Activated CD8-positive, alpha-beta memory T cell treated with anti-CD3 and anti-CD28 coated beads, Interleukin-2, amount 10 ng/mL, durations not matched to agents 7 days and 5 days (primary cell): Measurements from ENCODE around the gene FADS3. TPM values are rescaled to one million over a fixed set of nuclear protein-coding genes. Genes with fewer than 3 reads are reported as not detected.

Experiments
- ATAC-seq: fragments of 150-1000 bp; cut with Tn5 transposase; one replicate; pipeline ENCODE4 v1.10.0; 2021; ENCODE audit warnings: moderate library complexity
- CTCF ChIA-PET: fragments of 350-600 bp; sonication (Branson Sonifier 250); formaldehyde crosslinking; loops from one replicate; lab custom pipeline; 2021; ENCODE audit warnings: antibody characterized with exemption; lab: Charles Lee
- DNase-seq: peaks from one replicate; pipeline ENCODE4 v3.0.0-alpha.2; 2020
- H3K27ac Mint-ChIP-seq: one replicate; pipeline ENCODE4 v1.8.0; 2021; ENCODE audit warnings: mild to moderate bottlenecking, mixed read lengths
- H3K27me3 Mint-ChIP-seq: one replicate; pipeline ENCODE4 v1.8.0; 2021; ENCODE audit warnings: mixed read lengths
- H3K36me3 Mint-ChIP-seq: one replicate; pipeline ENCODE4 v1.8.0; 2021; ENCODE audit warnings: mild to moderate bottlenecking, mixed read lengths
- H3K4me1 Mint-ChIP-seq: one replicate; pipeline ENCODE4 v1.8.0; 2021; ENCODE audit warnings: mixed read lengths
- H3K4me3 Mint-ChIP-seq: one replicate; pipeline ENCODE4 v1.8.0; 2021; ENCODE audit warnings: mild to moderate bottlenecking, moderate library complexity, mixed read lengths
- H3K9me3 Mint-ChIP-seq: one replicate; pipeline ENCODE4 v1.8.0; 2022; ENCODE audit warnings: low read depth, mixed read lengths
- total RNA-seq, 2 experiments: library from RNA; stranded (reverse); gene quantifications; one replicate each; pipeline ENCODE4 v1.2.3, GENCODE V29; 2021

The FADS3 gene
- total RNA-seq, 2 experiments from 2014 or later = 2.6 to 7.7 TPM

DNA sequence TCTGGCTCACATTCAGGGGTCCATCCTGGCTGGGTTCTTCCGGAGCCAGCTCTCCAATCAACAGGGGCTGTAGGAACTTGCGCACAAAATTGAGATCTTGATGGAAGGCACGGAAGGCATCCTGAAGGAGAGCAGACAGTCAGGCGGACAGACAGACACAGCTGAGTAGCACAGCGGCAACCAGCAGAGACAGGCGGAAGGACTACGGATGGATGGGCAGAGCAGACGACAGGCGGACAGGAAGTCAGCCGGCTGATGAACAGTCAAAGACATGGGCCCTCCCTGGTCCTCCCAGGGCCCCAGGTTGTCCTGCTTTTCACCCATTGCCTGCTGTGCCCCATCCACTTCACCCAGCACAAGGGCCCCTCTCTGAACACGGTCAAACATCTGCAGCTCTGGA is 11.3 kb downstream of the FADS3 start:
- H3K27me3 Mint-ChIP-seq = no peaks in the 10 kb centered on the region
- H3K36me3 Mint-ChIP-seq = no peaks in the 10 kb centered on the region
- no peak overlapping the region for H3K27ac Mint-ChIP-seq
- no peaks in the 10 kb centered on the region for H3K4me1 Mint-ChIP-seq
- CTCF ChIA-PET = interaction anchor here (1.3 to 8.5 kb wide), 3 partner anchors 9 to 202 kb away, joined by 4 to 54 read pairs (median 5); no protein-coding TSS in a partner anchor
- ATAC-seq = no peak
- no peaks in the 10 kb centered on the region for H3K9me3 Mint-ChIP-seq
- no peak for DNase-seq
- no peak overlapping the region for H3K4me3 Mint-ChIP-seq

- DNase-seq (no peak), ATAC-seq (no peak)
- no peaks in the 10 kb centered on the region for H3K9me3 Mint-ChIP-seq
- no peak overlapping the region for H3K4me3 Mint-ChIP-seq
- no peaks in the 10 kb centered on the region for H3K27me3 Mint-ChIP-seq
- no peaks in the 10 kb centered on the region for H3K36me3 Mint-ChIP-seq
- no peaks in the 10 kb centered on the region for H3K4me1 Mint-ChIP-seq
- CTCF ChIA-PET = interaction anchor here (1.3 to 8.5 kb wide), 3 partner anchors 8 to 203 kb away, joined by 4 to 54 read pairs (median 5); no protein-coding TSS in a partner anchor
- no peak overlapping the region for H3K27ac Mint-ChIP-seq
Measured at GRCh38 chr11:61879152-61879551, 12.2 kb downstream of the FADS3 start.

- Mint-ChIP-seq H3K27me3 (peaks cover 4% of the 10 kb centered on the region), H3K4me3 (no peak overlapping the region), H3K36me3 (no peaks in the 10 kb centered on the region), H3K4me1 (peaks cover 5% of the 10 kb centered on the region), H3K9me3 (no peaks in the 10 kb centered on the region), H3K27ac (no peak overlapping the region)
- DNase-seq (no peak), ATAC-seq (no peak)
- CTCF ChIA-PET = interaction anchor here (1.0 to 1.2 kb wide), 2 partner anchors 24 to 206 kb away, joined by 3 to 7 read pairs; no protein-coding TSS in a partner anchor
Measured at GRCh38 chr11:61875698-61876097, 15.6 kb downstream of the FADS3 start.

- Mint-ChIP-seq H3K36me3 (no peaks in the 10 kb centered on the region), H3K4me3 (no peak overlapping the region), H3K27ac (no peak overlapping the region), H3K9me3 (no peaks in the 10 kb centered on the region), H3K4me1 (peaks cover 5% of the 10 kb centered on the region), H3K27me3 (peaks cover 4% of the 10 kb centered on the region)
- no peak for DNase-seq
- CTCF ChIA-PET = interaction anchor here (1.0 to 5.1 kb wide), 2 partner anchors 24 to 207 kb away, joined by 3 to 40 read pairs; no protein-coding TSS in a partner anchor
- ATAC-seq = no peak
Measured at GRCh38 chr11:61874853-61875252, 16.5 kb downstream of the FADS3 start.

GRCh38 chr11:61874377-61874809 is 17.0 kb downstream of the FADS3 start:
- peaks cover 5% of the 10 kb centered on the region for H3K4me1 Mint-ChIP-seq
- CTCF ChIA-PET = interaction anchor here (5.1 kb wide), 1 partner anchor 24 kb away, joined by 40 read pairs; no protein-coding TSS in a partner anchor
- no peak overlapping the region for H3K27ac Mint-ChIP-seq
- peaks cover 4% of the 10 kb centered on the region for H3K27me3 Mint-ChIP-seq
- DNase-seq (no peak), ATAC-seq (no peak)
- H3K9me3 Mint-ChIP-seq = no peaks in the 10 kb centered on the region
- H3K36me3 Mint-ChIP-seq = no peaks in the 10 kb centered on the region
- H3K4me3 Mint-ChIP-seq = no peak overlapping the region

- Mint-ChIP-seq H3K9me3 (no peaks in the 10 kb centered on the region), H3K27ac (no peak overlapping the region), H3K4me3 (no peak overlapping the region), H3K4me1 (peaks cover 5% of the 10 kb centered on the region), H3K36me3 (no peaks in the 10 kb centered on the region), H3K27me3 (peaks cover 4% of the 10 kb centered on the region)
- CTCF ChIA-PET = interaction anchor here (2.0 to 5.1 kb wide), 5 partner anchors 8 to 234 kb away, joined by 6 to 40 read pairs (median 31); no protein-coding TSS in a partner anchor
- no peak for ATAC-seq
- no peak for DNase-seq
Measured at GRCh38 chr11:61873588-61874376, 17.6 kb downstream of the FADS3 start.

DNA sequence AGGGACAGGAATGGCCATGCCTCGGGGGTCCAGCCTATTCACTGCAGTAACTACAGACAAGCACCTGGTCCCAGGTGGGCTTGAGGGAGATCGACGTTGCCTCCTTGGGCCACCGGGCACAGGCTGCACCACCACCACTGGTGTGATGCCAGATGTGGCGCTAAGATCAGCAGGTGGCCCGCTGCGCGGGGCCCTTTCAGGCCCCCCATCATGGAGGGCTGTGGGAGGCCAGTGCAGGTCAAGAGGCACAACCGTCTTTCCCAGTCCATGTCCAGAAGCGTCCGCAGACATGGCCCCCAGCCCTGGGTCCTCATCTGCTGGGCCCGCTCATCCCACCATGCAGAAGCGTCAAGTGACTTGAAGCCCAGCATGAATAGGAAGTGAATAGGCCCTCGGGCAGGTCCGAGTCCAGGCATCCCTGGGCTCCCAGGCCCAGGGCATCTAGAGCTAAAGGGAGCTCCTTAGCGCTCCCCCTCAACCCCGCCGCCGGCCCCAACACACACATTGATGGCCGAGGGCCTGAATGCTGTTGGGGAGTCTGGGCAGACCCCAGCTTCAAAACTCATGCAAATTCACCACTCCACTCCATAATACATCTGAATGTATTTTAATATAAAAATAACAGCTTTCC is 18.3 kb downstream of the FADS3 start:
- H3K27me3 Mint-ChIP-seq = peaks cover 4% of the 10 kb centered on the region
- DNase-seq = no peak
- ATAC-seq = no peak
- peaks cover 5% of the 10 kb centered on the region for H3K4me1 Mint-ChIP-seq
- H3K27ac Mint-ChIP-seq = no peak overlapping the region
- CTCF ChIA-PET = interaction anchor here (1.2 to 5.1 kb wide), 6 partner anchors 9 to 234 kb away, joined by 3 to 40 read pairs (median 28); no protein-coding TSS in a partner anchor
- no peak overlapping the region for H3K4me3 Mint-ChIP-seq
- no peaks in the 10 kb centered on the region for H3K36me3 Mint-ChIP-seq
- no peaks in the 10 kb centered on the region for H3K9me3 Mint-ChIP-seq

GRCh38 chr11:61871158-61871597 is 20.2 kb downstream of the FADS3 start:
- ATAC-seq = peak; percentile 95
- Mint-ChIP-seq H3K27me3 (peaks cover 4% of the 10 kb centered on the region), H3K36me3 (no peaks in the 10 kb centered on the region), H3K4me1 (peaks cover 5% of the 10 kb centered on the region), H3K9me3 (no peaks in the 10 kb centered on the region), H3K4me3 (peak overlapping the region; percentile 61), H3K27ac (no peak overlapping the region)
- DNase-seq = peak; percentile 73
- CTCF ChIA-PET = interaction anchor here (0.6 to 5.1 kb wide), 17 partner anchors 9 to 241 kb away, joined by 3 to 40 read pairs (median 5); partner anchors contain the start of genes FADS3, FEN1 and TMEM258

GRCh38 chr11:61870541-61871031 is 20.8 kb downstream of the FADS3 start:
- Mint-ChIP-seq H3K4me1 (peaks cover 5% of the 10 kb centered on the region), H3K27ac (no peak overlapping the region), H3K36me3 (peaks cover 3% of the 10 kb centered on the region), H3K9me3 (no peaks in the 10 kb centered on the region), H3K4me3 (no peak overlapping the region), H3K27me3 (peaks cover 4% of the 10 kb centered on the region)
- CTCF ChIA-PET = interaction anchor here (0.6 to 5.1 kb wide), 20 partner anchors 8 to 242 kb away, joined by 3 to 40 read pairs (median 4); partner anchors contain the start of genes FADS3, FEN1 and TMEM258
- DNase-seq = no peak
- no peak for ATAC-seq

- H3K9me3 Mint-ChIP-seq = no peaks in the 10 kb centered on the region
- DNase-seq (no peak), ATAC-seq (no peak)
- peaks cover 4% of the 10 kb centered on the region for H3K27me3 Mint-ChIP-seq
- peaks cover 3% of the 10 kb centered on the region for H3K36me3 Mint-ChIP-seq
- H3K27ac Mint-ChIP-seq = no peak overlapping the region
- peaks cover 5% of the 10 kb centered on the region for H3K4me1 Mint-ChIP-seq
- H3K4me3 Mint-ChIP-seq = no peak overlapping the region
- CTCF ChIA-PET = interaction anchor here (0.6 to 5.1 kb wide), 16 partner anchors 8 to 242 kb away, joined by 3 to 40 read pairs (median 4); partner anchors contain the start of gene FADS3
Measured at GRCh38 chr11:61869708-61870451, 21.5 kb downstream of the FADS3 start.

GRCh38 chr11:61869429-61869707 is 22.0 kb downstream of the FADS3 start:
- CTCF ChIA-PET = interaction anchor here (2.4 to 4.9 kb wide), 4 partner anchors 23 to 212 kb away, joined by 17 to 33 read pairs (median 28); partner anchors contain the start of gene FADS3
- H3K9me3 Mint-ChIP-seq = no peaks in the 10 kb centered on the region
- peaks cover 5% of the 10 kb centered on the region for H3K4me1 Mint-ChIP-seq
- H3K27me3 Mint-ChIP-seq = peaks cover 4% of the 10 kb centered on the region
- H3K4me3 Mint-ChIP-seq = no peak overlapping the region
- DNase-seq (no peak), ATAC-seq (no peak)
- no peak overlapping the region for H3K27ac Mint-ChIP-seq
- peaks cover 5% of the 10 kb centered on the region for H3K36me3 Mint-ChIP-seq

DNA sequence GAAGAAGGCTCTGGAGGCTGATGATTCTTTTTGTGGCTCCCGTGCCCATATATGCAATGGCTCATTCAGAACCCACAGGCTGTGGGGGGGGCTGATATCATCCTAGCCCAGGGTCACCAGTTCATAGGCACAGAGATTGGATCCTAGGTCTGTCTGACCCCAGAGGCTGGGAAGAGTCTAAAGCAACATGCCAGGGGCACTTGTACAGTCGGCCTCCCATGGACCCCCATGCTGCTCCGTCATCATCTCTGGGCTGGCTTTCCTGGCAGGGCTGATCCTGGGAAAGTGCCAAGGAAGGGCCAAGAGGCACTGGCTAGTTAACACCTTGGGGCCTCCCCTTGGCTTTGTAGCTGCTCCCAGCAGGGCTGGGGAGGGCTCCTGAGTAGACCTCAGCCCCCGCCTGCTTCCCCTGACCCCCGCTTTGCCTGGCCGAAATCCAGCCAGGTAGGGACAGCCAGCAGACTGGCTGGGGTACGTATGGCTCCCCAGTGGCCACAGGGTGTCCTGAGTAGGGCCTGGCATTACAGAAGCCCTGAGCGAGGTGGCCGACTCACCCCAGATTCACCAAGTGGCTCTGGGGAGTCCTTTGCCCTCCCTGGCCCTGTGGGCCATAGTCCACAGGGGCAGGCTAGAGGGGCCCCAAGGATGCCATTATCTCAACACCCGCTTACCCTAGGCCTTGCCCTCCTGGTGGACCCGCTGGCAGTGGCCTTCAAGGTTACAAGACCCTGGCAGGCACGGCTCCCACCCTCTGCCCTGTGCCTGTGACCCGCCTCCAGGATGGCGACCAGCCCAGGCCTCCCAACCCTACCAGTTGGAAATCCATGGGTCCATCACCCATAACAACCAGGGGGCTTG is 22.5 kb downstream of the FADS3 start:
- Mint-ChIP-seq H3K9me3 (no peaks in the 10 kb centered on the region), H3K4me3 (no peak overlapping the region), H3K4me1 (peaks cover 5% of the 10 kb centered on the region), H3K27me3 (peaks cover 4% of the 10 kb centered on the region), H3K36me3 (peaks cover 5% of the 10 kb centered on the region), H3K27ac (no peak overlapping the region)
- no peak for DNase-seq
- ATAC-seq = no peak
- CTCF ChIA-PET = interaction anchor here (2.4 to 4.9 kb wide), 4 partner anchors 23 to 213 kb away, joined by 17 to 33 read pairs (median 28); partner anchors contain the start of gene FADS3
